Retinal pigment epithelial cell (primary cell): ENCODE measurements around the gene ASIC1.
A peak's percentile ranks its signal among the peaks of the same experiment; 100 is the strongest.

Experiments
- DNase-seq: peaks from one replicate; pipeline ENCODE4 v3.0.0-alpha.2; 2010; ENCODE audit warnings: low read depth
- H3K4me3 ChIP-seq: 2 replicates; pipeline ENCODE4 v1.5.1; 2011; ENCODE audit warnings: mild to moderate bottlenecking, low read length, control low read depth, moderate library complexity
- CTCF ChIP-seq: conservative IDR thresholded peaks from 2 replicates; pipeline ENCODE4 v1.5.1; 2011; ENCODE audit warnings: low read depth, low read length, control low read depth, inconsistent platforms

The ASIC1 gene

GRCh38 chr12:50120953-50121352 lies 63.6 kb downstream of the ASIC1 start:
- TF ChIP-seq CTCF = no peak
- no peak overlapping the region for H3K4me3 ChIP-seq
- no peak for DNase-seq

GRCh38 chr12:50121641-50122040 lies 64.2 kb downstream of the ASIC1 start:
- DNase-seq = no peak
- H3K4me3 ChIP-seq = no peak overlapping the region
- TF ChIP-seq CTCF = no peak

- H3K4me3 ChIP-seq = no peak overlapping the region
- no peak for DNase-seq
- TF ChIP-seq CTCF = no peak
Measured at GRCh38 chr12:50123203-50123602, 65.8 kb downstream of the ASIC1 start.

GRCh38 chr12:50127546-50127945 lies 70.2 kb downstream of the ASIC1 start:
- no peak for DNase-seq
- no peak overlapping the region for H3K4me3 ChIP-seq
- no peak for TF ChIP-seq CTCF

GRCh38 chr12:50129290-50129689 lies 71.9 kb downstream of the ASIC1 start:
- no peak overlapping the region for H3K4me3 ChIP-seq
- no peak for TF ChIP-seq CTCF
- DNase-seq = no peak

GRCh38 chr12:50132505-50133135 lies 75.2 kb downstream of the ASIC1 start:
- H3K4me3 ChIP-seq = no peak overlapping the region
- DNase-seq = no peak

More at GRCh38 chr12:50132505-50133135, 75.2 kb downstream of the ASIC1 start:
- TF ChIP-seq CTCF = peak; percentile 60
